GM12878 (cell line): Measurements from ENCODE around the gene ATF3. TPM values are rescaled to one million over a fixed set of nuclear protein-coding genes. Genes with fewer than 3 reads are reported as not detected.

Experiments used
- ASH2L ChIP-seq: fragments of 300-600, 200-600 bp; sonication (generic); IDR thresholded peaks from 2 replicates; pipeline ENCODE4 v1.6.1; 2017; ENCODE audit warnings: low read depth, mild to moderate bottlenecking, borderline replicate concordance
- ATF7 ChIP-seq: fragments of 450-650 bp; IDR thresholded peaks from 2 replicates; pipeline ENCODE4 v1.6.1; 2016; ENCODE audit warnings: low read depth, mild to moderate bottlenecking
- BRCA1 ChIP-seq: IDR thresholded peaks from 2 replicates; pipeline ENCODE4 v1.6.1; 2011; ENCODE audit warnings: low read depth, low read length, improper control_type of control experiment
- CHD4 ChIP-seq: fragments of 200-600 bp; sonication (generic); IDR thresholded peaks from 2 replicates; pipeline ENCODE4 v1.6.1; 2016; ENCODE audit warnings: mild to moderate bottlenecking
- DPF2 ChIP-seq: fragments of 450-650 bp; IDR thresholded peaks from 2 replicates; pipeline ENCODE4 v1.6.1; 2017; ENCODE audit warnings: mild to moderate bottlenecking
- EGR1 ChIP-seq, 2 experiments: IDR thresholded peaks; 1 replicate in 1 of 2; 2 replicates in 1 of 2; pipeline ENCODE4 v1.6.1; 2011 to 2012; ENCODE audit warnings: low read depth in 2 of 2, low read length in 2 of 2, borderline replicate concordance in 1 of 2, mild to moderate bottlenecking in 1 of 2, moderate library complexity in 1 of 2
- GABPA ChIP-seq: IDR thresholded peaks from 2 replicates; pipeline ENCODE4 v1.6.1; 2014; ENCODE audit warnings: antibody characterized with exemption, low read depth, mild to moderate bottlenecking, inconsistent platforms
- HDAC6 ChIP-seq: fragments of 200-600 bp; sonication (generic); IDR thresholded peaks from one replicate; pipeline ENCODE4 v1.8.0; 2017; ENCODE audit warnings: antibody characterized with exemption; ENCODE audit not compliant: unreplicated experiment
- KAT2A ChIP-seq: conservative IDR thresholded peaks from 2 replicates; pipeline ENCODE4 v1.6.1; 2011; ENCODE audit warnings: low read depth, low read length; ENCODE audit not compliant: control insufficient read depth
- LARP7 ChIP-seq: fragments of 450-650 bp; IDR thresholded peaks from 2 replicates; pipeline ENCODE4 v1.6.1; 2017; ENCODE audit warnings: mild to moderate bottlenecking
- MTA2 ChIP-seq: fragments of 450-650 bp; IDR thresholded peaks from 2 replicates; pipeline ENCODE4 v1.6.1; 2016; ENCODE audit warnings: low read depth, mild to moderate bottlenecking, moderate library complexity
- NFYA ChIP-seq: IDR thresholded peaks from 2 replicates; pipeline ENCODE4 v1.6.1; 2011; ENCODE audit warnings: low read depth, mild to moderate bottlenecking, low read length, improper control_type of control experiment, borderline replicate concordance
- POU2F2 ChIP-seq: IDR thresholded peaks from 3 replicates; pipeline ENCODE4 v1.6.1; 2011; ENCODE audit warnings: low read depth, mild to moderate bottlenecking, low read length, borderline replicate concordance
- RELA ChIP-seq: fragments of 450-650 bp; IDR thresholded peaks from 2 replicates; pipeline ENCODE4 v1.8.0; 2014; ENCODE audit warnings: borderline replicate concordance; ENCODE audit not compliant: partially characterized antibody
- RFX5 ChIP-seq: IDR thresholded peaks from 2 replicates; pipeline ENCODE4 v1.6.1; 2011; ENCODE audit warnings: low read depth, low read length, improper control_type of control experiment
- SMARCA5 ChIP-seq: fragments of 450-650 bp; IDR thresholded peaks from 2 replicates; pipeline ENCODE4 v1.6.1; 2017; ENCODE audit warnings: mild to moderate bottlenecking
- SUPT20H ChIP-seq: IDR thresholded peaks from 2 replicates; pipeline ENCODE4 v1.6.1; 2011; ENCODE audit warnings: low read depth, mild to moderate bottlenecking, low read length, moderate library complexity, borderline replicate concordance; ENCODE audit not compliant: control insufficient read depth
- USF1 ChIP-seq: IDR thresholded peaks from 2 replicates; pipeline ENCODE4 v1.6.1; 2011; ENCODE audit warnings: borderline replicate concordance, low read depth, mild to moderate bottlenecking, moderate library complexity, mixed read lengths, low read length; ENCODE audit not compliant: insufficient read depth; ENCODE audit errors: extremely low read length
- ZNF687 ChIP-seq: fragments of 450-650 bp; IDR thresholded peaks from 2 replicates; pipeline ENCODE4 v1.6.1; 2017; ENCODE audit warnings: mild to moderate bottlenecking, moderate library complexity
- polyA plus RNA-seq, 11 experiments: library from polyadenylated mRNA; depleted of rRNA in 4 of 11; unstranded in 6 of 11; stranded (reverse) in 5 of 11; fragments of >200 nt; fragmentation: Nextera tagmentation in 4 of 11; fragmentation: Illumina TruSeq in 1 of 11; extraction: Ambion mirVana in 4 of 11; extraction: Trizol in 1 of 11; gene quantifications; 1 replicate in 1 of 11; 2 replicates in 10 of 11; pipeline versions ENCODE4 v1.2.1 to v1.2.3, GENCODE V29; 2011 to 2016; ENCODE audit warnings: inconsistent platforms in 2 of 11, missing spikeins in 2 of 11, low read depth in 1 of 11
- total RNA-seq, 4 experiments: library from RNA; depleted of rRNA in 3 of 4; stranded (reverse); fragments of >200 nt in 3 of 4; fragmentation: Illumina TruSeq in 1 of 4; extraction: Trizol in 1 of 4; gene quantifications; 2 replicates each; pipeline versions ENCODE4 v1.2.1 to v1.2.3, GENCODE V29; 2013 to 2021
- TF ChIP-seq, protein P1 (sequence below): fragments of 450-650 bp; formaldehyde crosslinking; IDR thresholded peaks from 2 replicates; pipeline ENCODE4 v1.5.0; 2022; ENCODE audit warnings: mild to moderate bottlenecking, missing genetic modification characterization
- TF ChIP-seq, protein P2 (sequence below): IDR thresholded peaks from 2 replicates; pipeline ENCODE4 v1.6.1; 2012; ENCODE audit warnings: low read length, inconsistent platforms

Gene ATF3
- total and polyA plus RNA-seq, 10 of the 15 experiments (the other 5 are each of a cell fraction or from before 2014, with no cell fraction given), result 3.0 to 13.9 (median 8.3) TPM

- no peak for TF ChIP-seq USF1
- no peak for TF ChIP-seq KAT2A
- TF ChIP-seq HDAC6, result no peak
- TF ChIP-seq NFYA, result no peak
- no peak for TF ChIP-seq LARP7
- no peak for TF ChIP-seq ZNF687
- no peak for TF ChIP-seq RELA
- TF ChIP-seq DPF2, result no peak
- TF ChIP-seq SMARCA5, result no peak
- TF ChIP-seq SUPT20H, result no peak
- TF ChIP-seq BRCA1, result no peak
- TF ChIP-seq RFX5, result no peak
- peak; percentile 67 for TF ChIP-seq ATF7
- TF ChIP-seq, protein P1, sequence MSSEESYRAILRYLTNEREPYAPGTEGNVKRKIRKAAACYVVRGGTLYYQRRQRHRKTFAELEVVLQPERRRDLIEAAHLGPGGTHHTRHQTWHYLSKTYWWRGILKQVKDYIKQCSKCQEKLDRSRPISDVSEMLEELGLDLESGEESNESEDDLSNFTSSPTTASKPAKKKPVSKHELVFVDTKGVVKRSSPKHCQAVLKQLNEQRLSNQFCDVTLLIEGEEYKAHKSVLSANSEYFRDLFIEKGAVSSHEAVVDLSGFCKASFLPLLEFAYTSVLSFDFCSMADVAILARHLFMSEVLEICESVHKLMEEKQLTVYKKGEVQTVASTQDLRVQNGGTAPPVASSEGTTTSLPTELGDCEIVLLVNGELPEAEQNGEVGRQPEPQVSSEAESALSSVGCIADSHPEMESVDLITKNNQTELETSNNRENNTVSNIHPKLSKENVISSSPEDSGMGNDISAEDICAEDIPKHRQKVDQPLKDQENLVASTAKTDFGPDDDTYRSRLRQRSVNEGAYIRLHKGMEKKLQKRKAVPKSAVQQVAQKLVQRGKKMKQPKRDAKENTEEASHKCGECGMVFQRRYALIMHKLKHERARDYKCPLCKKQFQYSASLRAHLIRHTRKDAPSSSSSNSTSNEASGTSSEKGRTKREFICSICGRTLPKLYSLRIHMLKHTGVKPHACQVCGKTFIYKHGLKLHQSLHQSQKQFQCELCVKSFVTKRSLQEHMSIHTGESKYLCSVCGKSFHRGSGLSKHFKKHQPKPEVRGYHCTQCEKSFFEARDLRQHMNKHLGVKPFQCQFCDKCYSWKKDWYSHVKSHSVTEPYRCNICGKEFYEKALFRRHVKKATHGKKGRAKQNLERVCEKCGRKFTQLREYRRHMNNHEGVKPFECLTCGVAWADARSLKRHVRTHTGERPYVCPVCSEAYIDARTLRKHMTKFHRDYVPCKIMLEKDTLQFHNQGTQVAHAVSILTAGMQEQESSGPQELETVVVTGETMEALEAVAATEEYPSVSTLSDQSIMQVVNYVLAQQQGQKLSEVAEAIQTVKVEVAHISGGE (CRISPR knock-in tag), result no peak
- TF ChIP-seq MTA2, result no peak
- TF ChIP-seq CHD4, result no peak
- TF ChIP-seq EGR1 (IDR thresholded peaks at IDR 0.05; ENCODE audit: borderline replicate concordance in 1 of 2, low read depth in 2 of 2, low read length in 2 of 2), result no peak
- TF ChIP-seq, protein P2, sequence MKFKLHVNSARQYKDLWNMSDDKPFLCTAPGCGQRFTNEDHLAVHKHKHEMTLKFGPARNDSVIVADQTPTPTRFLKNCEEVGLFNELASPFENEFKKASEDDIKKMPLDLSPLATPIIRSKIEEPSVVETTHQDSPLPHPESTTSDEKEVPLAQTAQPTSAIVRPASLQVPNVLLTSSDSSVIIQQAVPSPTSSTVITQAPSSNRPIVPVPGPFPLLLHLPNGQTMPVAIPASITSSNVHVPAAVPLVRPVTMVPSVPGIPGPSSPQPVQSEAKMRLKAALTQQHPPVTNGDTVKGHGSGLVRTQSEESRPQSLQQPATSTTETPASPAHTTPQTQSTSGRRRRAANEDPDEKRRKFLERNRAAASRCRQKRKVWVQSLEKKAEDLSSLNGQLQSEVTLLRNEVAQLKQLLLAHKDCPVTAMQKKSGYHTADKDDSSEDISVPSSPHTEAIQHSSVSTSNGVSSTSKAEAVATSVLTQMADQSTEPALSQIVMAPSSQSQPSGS, result peak; percentile 88
- TF ChIP-seq GABPA, result 0 out of 2 replicates have a peak, but pooled peaks have one; percentile 23
- no peak for TF ChIP-seq ASH2L
- TF ChIP-seq POU2F2, result no peak
Measured at GRCh38 chr1:212614453-212615200, 6.1 kb downstream of the ATF3 start (continued).
